Skeletal muscle tissue (tissue), 4 donors: ENCODE results near the gene MRPL4. TPM values are rescaled to one million over a fixed set of nuclear protein-coding genes. Genes with fewer than 3 reads are reported as not detected.

Experiments
- H3K27ac ChIP-seq: one replicate; pipeline ENCODE4 v1.7.0; 2013; ENCODE audit warnings: mild to moderate bottlenecking, low read depth, low read length, inconsistent platforms
- H3K27me3 ChIP-seq, 3 donors: one replicate each; pipeline ENCODE4 v1.7.0; 2013; ENCODE audit warnings: low read length in 3 of 3; ENCODE audit not compliant: control insufficient read depth in 3 of 3, insufficient read depth in 3 of 3
- H3K36me3 ChIP-seq, 3 donors: one replicate each; pipeline ENCODE4 v1.7.0; 2013; ENCODE audit warnings: low read length in 3 of 3; ENCODE audit not compliant: control insufficient read depth in 3 of 3, insufficient read depth in 3 of 3
- H3K4me1 ChIP-seq, 3 donors: one replicate each; pipeline ENCODE4 v1.7.0; 2013; ENCODE audit warnings: low read length in 3 of 3, mild to moderate bottlenecking in 3 of 3; ENCODE audit not compliant: control insufficient read depth in 3 of 3, insufficient read depth in 3 of 3
- H3K4me3 ChIP-seq, 3 donors: one replicate each; pipeline ENCODE4 v1.7.0; 2013; ENCODE audit warnings: low read length in 3 of 3
- H3K9ac ChIP-seq, 3 donors: one replicate each; pipeline ENCODE4 v1.7.0; 2013; ENCODE audit warnings: low read length in 3 of 3, mild to moderate bottlenecking in 3 of 3, moderate library complexity in 2 of 3, low read depth in 1 of 3
- H3K9me3 ChIP-seq, 3 donors: one replicate each; pipeline ENCODE4 v1.7.0; 2013; ENCODE audit warnings: low read length in 3 of 3; ENCODE audit not compliant: control insufficient read depth in 3 of 3
- total RNA-seq: library from RNA; depleted of rRNA; stranded (reverse); fragments of >200 nt; gene quantifications from one replicate; pipeline ENCODE4 v1.2.3, GENCODE V29; 2014
- donor health status: Osteomylitis.

The MRPL4 gene
- total RNA-seq: 7.8 TPM

DNA sequence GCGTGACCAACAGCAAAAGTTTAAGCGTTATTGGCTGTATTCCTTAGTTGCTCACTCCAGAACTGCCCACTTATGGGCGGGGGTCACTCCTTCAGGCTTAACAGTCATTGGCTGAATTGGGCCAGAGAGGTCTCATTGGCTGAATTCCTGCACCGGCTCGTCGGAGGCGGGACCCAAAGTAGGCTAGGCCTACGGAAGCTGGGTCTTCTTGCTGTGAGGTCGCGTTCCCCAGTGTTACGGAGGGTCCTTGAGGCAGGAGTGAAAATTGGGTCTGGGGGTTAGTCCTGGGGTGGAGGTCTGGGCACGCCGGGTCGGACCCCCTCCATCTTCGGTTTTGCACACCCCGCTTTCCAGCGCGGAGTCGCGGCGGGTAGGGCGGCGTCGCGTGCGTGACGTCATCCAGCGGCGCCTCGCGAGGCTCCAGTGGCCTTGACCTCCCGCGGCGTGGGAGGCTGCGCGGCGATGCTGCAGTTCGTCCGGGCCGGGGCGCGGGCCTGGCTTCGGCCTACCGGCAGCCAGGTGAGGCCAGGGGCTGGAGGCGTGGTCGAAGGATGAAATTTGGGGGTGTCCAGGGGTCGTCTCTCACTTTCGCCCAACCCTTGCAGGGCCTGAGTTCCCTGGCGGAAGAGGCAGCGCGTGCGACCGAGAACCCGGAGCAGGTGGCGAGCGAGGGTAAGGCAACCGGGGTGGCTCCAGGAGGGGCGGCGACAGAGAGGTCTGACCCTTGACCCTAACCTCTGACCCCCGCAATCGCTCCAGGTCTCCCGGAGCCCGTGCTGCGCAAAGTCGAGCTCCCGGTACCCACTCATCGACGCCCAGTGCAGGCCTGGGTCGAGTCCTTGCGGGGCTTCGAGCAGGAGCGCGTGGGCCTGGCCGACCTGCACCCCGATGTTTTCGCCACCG lies at the start of gene MRPL4:
Gene MRPL4 (plus strand): TSS at position 423 of the 903 bp plus-strand sequence. CDS start 40 bp downstream, at position 463.
- Histone ChIP-seq H3K36me3 (peaks cover 20 to 25% (median 21%) of the 10 kb centered on the region in 3 donors), H3K27ac (peak within 1 kb of the TSS; percentile 69), H3K9ac (peak within 1 kb of the TSS; percentile 95 to 97 (median 95)), H3K9me3 (no peaks in the 10 kb centered on the region), H3K4me1 (peaks cover 9 to 16% (median 12%) of the 10 kb centered on the region in 3 donors), H3K4me3 (peak within 1 kb of the TSS; percentile 94 to 99 (median 98)), H3K27me3 (no peaks in the 10 kb centered on the region)

- H3K4me3 ChIP-seq: no peak overlapping the region
- H3K27ac ChIP-seq: no peak overlapping the region
- H3K4me1 ChIP-seq: no peaks in the 10 kb centered on the region
- no peak overlapping the region for H3K9ac ChIP-seq
- no peaks in the 10 kb centered on the region for H3K36me3 ChIP-seq
- H3K27me3 ChIP-seq: no peaks in the 10 kb centered on the region
- H3K9me3 ChIP-seq: no peaks in the 10 kb centered on the region
These were observed 48.3 kb upstream of the MRPL4 start for GRCh38 chr19:10203686-10204085.

DNA sequence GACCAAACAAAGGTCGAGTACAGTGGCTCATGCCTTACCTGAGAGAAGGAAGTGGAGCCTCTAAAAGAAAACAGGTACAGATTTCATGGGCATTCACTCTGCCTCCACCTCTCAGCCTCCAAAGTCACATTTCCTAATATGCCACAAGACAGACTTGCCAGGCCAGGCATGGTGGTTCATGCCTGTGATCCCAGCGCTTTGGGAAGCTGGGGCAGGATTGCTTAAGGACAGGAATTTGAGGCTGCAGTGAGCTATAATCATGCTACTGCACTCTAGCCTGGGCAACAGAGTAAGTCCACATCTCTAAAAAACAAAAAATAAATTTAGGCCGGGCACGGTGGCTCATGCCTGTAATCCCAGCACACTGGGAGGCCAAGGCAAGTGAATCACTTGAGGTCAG lies 46.4 kb upstream of the MRPL4 start:
- Histone ChIP-seq H3K4me3 (no peak overlapping the region), H3K36me3 (no peaks in the 10 kb centered on the region), H3K9ac (no peak overlapping the region), H3K4me1 (no peaks in the 10 kb centered on the region), H3K9me3 (no peaks in the 10 kb centered on the region), H3K27ac (no peak overlapping the region), H3K27me3 (no peaks in the 10 kb centered on the region)

DNA sequence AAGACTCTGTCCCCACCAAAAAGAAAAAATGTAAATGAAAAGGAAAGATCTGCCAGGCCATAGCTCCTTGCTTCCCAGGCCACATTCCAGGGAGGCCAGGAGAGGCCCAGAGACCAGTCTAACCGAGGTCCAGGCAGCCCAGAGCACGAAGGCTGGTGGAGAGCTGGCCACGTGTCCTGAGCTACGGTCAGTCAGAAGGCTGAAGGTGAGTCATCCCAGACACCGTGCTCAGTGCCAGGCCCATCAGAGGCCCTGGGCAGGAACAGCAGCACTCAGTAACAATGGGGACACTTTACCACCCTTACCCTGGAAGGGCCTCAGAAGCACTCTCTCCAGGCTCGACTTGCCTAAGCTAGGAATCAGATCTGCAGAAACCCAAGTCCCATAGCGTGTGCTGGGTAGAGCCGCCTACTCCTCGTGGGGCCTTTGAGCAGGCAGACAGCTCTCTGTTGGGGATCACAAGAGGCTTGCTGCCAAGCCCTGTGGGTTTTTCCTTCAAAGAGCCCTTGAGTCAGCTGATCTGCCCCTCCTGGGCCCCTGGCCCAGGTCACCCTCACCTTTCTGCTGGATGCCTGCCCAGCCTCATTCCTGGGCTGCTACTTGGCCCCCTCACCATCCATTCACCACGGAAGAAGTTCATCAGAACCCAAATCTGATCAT lies 45.7 kb upstream of the MRPL4 start:
- Histone ChIP-seq H3K9me3 (no peaks in the 10 kb centered on the region), H3K27me3 (no peaks in the 10 kb centered on the region), H3K4me1 (no peaks in the 10 kb centered on the region), H3K36me3 (no peaks in the 10 kb centered on the region), H3K9ac (no peak overlapping the region), H3K4me3 (no peak overlapping the region), H3K27ac (no peak overlapping the region)

DNA sequence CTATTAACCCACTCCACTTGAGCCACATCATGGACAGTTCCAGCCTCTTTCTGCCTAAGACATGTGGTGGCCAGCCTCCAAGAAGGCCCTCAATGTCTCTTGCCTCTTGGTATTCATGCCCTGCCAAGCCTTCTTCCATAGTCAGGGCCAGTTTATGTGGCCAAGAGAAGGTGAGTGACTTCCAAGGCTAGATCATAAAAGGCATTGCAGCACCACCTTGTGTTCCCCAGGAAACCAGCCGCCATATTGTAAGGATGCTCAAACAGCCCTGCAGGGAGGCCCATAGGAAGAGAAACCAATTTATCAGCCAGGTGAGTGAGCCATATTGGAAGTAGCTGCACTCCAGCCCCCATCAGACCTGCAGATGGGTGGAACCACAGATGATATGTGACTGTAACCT lies 45.0 kb upstream of the MRPL4 start:
- no peak overlapping the region for H3K27ac ChIP-seq
- H3K4me3 ChIP-seq: no peak overlapping the region
- H3K9ac ChIP-seq: no peak overlapping the region
- H3K4me1 ChIP-seq: no peaks in the 10 kb centered on the region
- no peaks in the 10 kb centered on the region for H3K9me3 ChIP-seq
- no peaks in the 10 kb centered on the region for H3K27me3 ChIP-seq
- no peaks in the 10 kb centered on the region for H3K36me3 ChIP-seq

DNA sequence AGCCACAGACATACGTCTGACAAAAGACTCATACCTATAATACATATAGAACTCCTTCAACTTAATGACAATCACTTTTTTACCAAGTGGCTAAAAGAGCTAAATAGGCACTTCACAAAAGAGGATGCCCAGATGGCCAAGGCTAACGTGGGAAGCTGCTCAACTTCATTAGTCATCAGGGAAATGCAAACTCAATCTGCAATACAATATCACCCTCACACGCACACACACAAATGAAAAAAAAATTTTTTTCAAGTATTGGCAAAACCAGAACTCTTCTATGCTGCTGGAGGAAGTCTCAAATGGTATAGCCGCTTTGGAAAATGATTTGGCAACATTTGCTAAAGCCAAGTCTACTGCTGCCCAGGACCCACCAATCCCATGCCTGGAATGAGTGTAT lies 42.7 kb upstream of the MRPL4 start:
- no peaks in the 10 kb centered on the region for H3K4me1 ChIP-seq
- no peak overlapping the region for H3K9ac ChIP-seq
- no peak overlapping the region for H3K4me3 ChIP-seq
- no peaks in the 10 kb centered on the region for H3K36me3 ChIP-seq
- H3K27me3 ChIP-seq: no peaks in the 10 kb centered on the region
- no peak overlapping the region for H3K27ac ChIP-seq
- H3K9me3 ChIP-seq: no peaks in the 10 kb centered on the region

DNA sequence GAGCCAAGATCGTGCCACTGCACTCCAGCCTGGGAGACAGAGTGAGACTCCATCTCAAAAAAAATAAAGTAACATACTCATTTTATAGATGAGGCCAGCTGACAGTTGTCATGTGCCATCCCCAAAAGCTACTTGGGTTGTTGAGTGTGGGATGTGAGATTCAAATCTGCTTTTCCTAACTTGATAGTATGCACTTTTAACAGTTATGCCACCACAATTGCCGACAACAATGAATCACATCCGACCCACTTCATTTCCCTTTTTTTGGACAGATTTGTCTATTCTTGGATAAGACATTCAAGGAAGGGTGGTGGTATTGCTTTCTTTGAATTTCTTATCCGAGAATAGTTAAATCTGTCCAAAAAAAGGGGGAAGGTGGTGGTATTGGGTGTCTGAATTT lies 41.0 kb upstream of the MRPL4 start:
- Histone ChIP-seq H3K4me3 (no peak overlapping the region), H3K4me1 (no peaks in the 10 kb centered on the region), H3K36me3 (no peaks in the 10 kb centered on the region), H3K27ac (no peak overlapping the region), H3K27me3 (no peaks in the 10 kb centered on the region), H3K9me3 (no peaks in the 10 kb centered on the region), H3K9ac (no peak overlapping the region)

DNA sequence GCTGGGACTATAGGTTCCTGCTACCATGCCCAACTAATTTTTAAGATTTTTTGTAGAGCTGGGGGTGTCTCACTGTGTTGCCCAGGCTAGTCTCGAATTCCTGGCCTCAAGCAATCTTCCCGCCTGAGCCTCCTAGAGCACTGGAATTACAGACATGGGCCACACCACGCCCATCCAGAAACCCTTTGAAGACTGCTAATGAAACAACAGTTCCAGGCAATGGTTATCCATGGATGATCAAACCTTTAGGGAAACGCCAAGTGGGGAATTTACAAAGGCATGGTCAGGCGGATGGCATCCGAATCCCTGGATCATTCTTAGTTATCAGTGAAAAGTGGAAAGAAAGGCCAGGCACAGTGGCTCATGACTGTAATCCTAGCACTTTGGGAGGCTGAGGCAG lies 40.3 kb upstream of the MRPL4 start:
- Histone ChIP-seq H3K9me3 (no peaks in the 10 kb centered on the region), H3K27ac (no peak overlapping the region), H3K4me3 (no peak overlapping the region), H3K36me3 (no peaks in the 10 kb centered on the region), H3K9ac (no peak overlapping the region), H3K4me1 (no peaks in the 10 kb centered on the region), H3K27me3 (no peaks in the 10 kb centered on the region)

GRCh38 chr19:10214784-10215183 lies 37.2 kb upstream of the MRPL4 start:
- no peak overlapping the region for H3K4me3 ChIP-seq
- no peak overlapping the region for H3K9ac ChIP-seq
- H3K27me3 ChIP-seq: no peaks in the 10 kb centered on the region
- H3K36me3 ChIP-seq: no peaks in the 10 kb centered on the region
- no peaks in the 10 kb centered on the region for H3K4me1 ChIP-seq
- H3K9me3 ChIP-seq: no peaks in the 10 kb centered on the region
- H3K27ac ChIP-seq: no peak overlapping the region

DNA sequence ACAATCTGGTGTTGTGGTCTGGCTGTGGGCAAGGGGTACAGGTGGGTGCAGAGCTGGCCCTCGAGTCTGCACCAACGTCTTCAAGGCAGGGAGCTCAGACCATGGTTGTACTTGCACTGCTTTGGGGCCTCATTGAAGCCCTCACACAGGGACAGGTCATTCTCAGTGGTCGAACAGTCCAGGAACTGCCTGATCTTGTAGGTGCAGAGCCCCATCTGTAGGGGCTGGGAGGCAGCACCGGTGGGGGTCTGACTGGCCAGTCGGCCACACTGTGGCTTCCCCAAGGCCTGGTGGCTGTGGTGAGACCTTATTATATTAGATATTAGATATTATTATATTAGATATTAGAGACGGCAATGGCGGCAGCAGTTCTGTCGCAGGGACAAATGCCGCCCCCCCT lies 34.9 kb upstream of the MRPL4 start:
- H3K27ac ChIP-seq: no peak overlapping the region
- no peak overlapping the region for H3K4me3 ChIP-seq
- no peaks in the 10 kb centered on the region for H3K36me3 ChIP-seq
- H3K9ac ChIP-seq: no peak overlapping the region
- no peaks in the 10 kb centered on the region for H3K27me3 ChIP-seq
- no peaks in the 10 kb centered on the region for H3K9me3 ChIP-seq
- H3K4me1 ChIP-seq: no peaks in the 10 kb centered on the region
